ENCODE measurements around the gene DUOXA2. TPM values are rescaled to one million over a fixed set of nuclear protein-coding genes. Genes with fewer than 3 reads are reported as not detected.

Gene DUOXA2
- polyA plus RNA-seq, 1 experiment = not detected

- Histone ChIP-seq H3K4me3 (ENCODE audit: low read depth, low read length) (no peak overlapping the region), H3K27me3 (ENCODE audit: control insufficient read depth, insufficient read depth, low read length) (no peaks in the 10 kb centered on the region), H3K36me3 (ENCODE audit: control insufficient read depth, insufficient read depth, low read length) (no peaks in the 10 kb centered on the region)
- TF ChIP-seq CTCF (IDR thresholded peaks at IDR 0.05; ENCODE audit: insufficient read depth, low read depth, low read length) = no peak
- DNase-seq (ENCODE audit: low read depth) = no peak
- POLR2A ChIA-PET = no interaction called here
- CTCF ChIA-PET = interaction anchor here (2.2 kb wide), 1 partner anchor 35 kb away, joined by 11 read pairs; no protein-coding TSS in a partner anchor
These were observed 30.9 kb upstream of the DUOXA2 start for GRCh38 chr15:45083223-45083622.

- DNase-seq (ENCODE audit: low read depth) = no peak
- ChIA-PET POLR2A (no interaction called here), CTCF (interaction anchor here (0.7 to 2.2 kb wide), 2 partner anchors 34 to 61 kb away, joined by 3 to 11 read pairs; partner anchors contain the start of gene SORD)
- no peaks in the 10 kb centered on the region for H3K36me3 ChIP-seq (ENCODE audit: control insufficient read depth, insufficient read depth, low read length)
- H3K4me3 ChIP-seq (ENCODE audit: low read depth, low read length) = no peak overlapping the region
- no peaks in the 10 kb centered on the region for H3K27me3 ChIP-seq (ENCODE audit: control insufficient read depth, insufficient read depth, low read length)
- TF ChIP-seq CTCF (IDR thresholded peaks at IDR 0.05; ENCODE audit: insufficient read depth, low read depth, low read length) = no peak
These were observed 30.0 kb upstream of the DUOXA2 start for GRCh38 chr15:45084163-45084562.

GRCh38 chr15:45087513-45087912 is 26.6 kb upstream of the DUOXA2 start:
- peaks cover 5% of the 10 kb centered on the region; the same call in 1 of the 2 replicates for H3K27me3 ChIP-seq (ENCODE audit: control insufficient read depth, insufficient read depth, low read length)
- POLR2A ChIA-PET = no interaction called here
- CTCF ChIA-PET = no interaction called here
- no peaks in the 10 kb centered on the region for H3K36me3 ChIP-seq (ENCODE audit: control insufficient read depth, insufficient read depth, low read length)
- H3K4me3 ChIP-seq (ENCODE audit: low read depth, low read length) = no peak overlapping the region
- no peak for DNase-seq (ENCODE audit: low read depth)
- TF ChIP-seq CTCF (IDR thresholded peaks at IDR 0.05; ENCODE audit: insufficient read depth, low read depth, low read length) = no peak

GRCh38 chr15:45088801-45089711 is 25.1 kb upstream of the DUOXA2 start:
- Histone ChIP-seq H3K36me3 (ENCODE audit: control insufficient read depth, insufficient read depth, low read length) (no peaks in the 10 kb centered on the region), H3K27me3 (ENCODE audit: control insufficient read depth, insufficient read depth, low read length) (peaks cover 5% of the 10 kb centered on the region), H3K4me3 (ENCODE audit: low read depth, low read length) (no peak overlapping the region)
- no peak for DNase-seq (ENCODE audit: low read depth)
- no peak for TF ChIP-seq CTCF (IDR thresholded peaks at IDR 0.05; ENCODE audit: insufficient read depth, low read depth, low read length)
- ChIA-PET POLR2A (no interaction called here), CTCF (no interaction called here)

GRCh38 chr15:45089712-45090373 is 24.3 kb upstream of the DUOXA2 start:
- no peak for DNase-seq (ENCODE audit: low read depth)
- Histone ChIP-seq H3K36me3 (ENCODE audit: control insufficient read depth, insufficient read depth, low read length) (no peaks in the 10 kb centered on the region), H3K4me3 (ENCODE audit: low read depth, low read length) (no peak overlapping the region), H3K27me3 (ENCODE audit: control insufficient read depth, insufficient read depth, low read length) (peaks cover 5% of the 10 kb centered on the region)
- ChIA-PET POLR2A (no interaction called here), CTCF (no interaction called here)
- TF ChIP-seq CTCF (IDR thresholded peaks at IDR 0.05; ENCODE audit: insufficient read depth, low read depth, low read length) = no peak
